ENCODE measurements around the gene FAM83F.

DNA sequence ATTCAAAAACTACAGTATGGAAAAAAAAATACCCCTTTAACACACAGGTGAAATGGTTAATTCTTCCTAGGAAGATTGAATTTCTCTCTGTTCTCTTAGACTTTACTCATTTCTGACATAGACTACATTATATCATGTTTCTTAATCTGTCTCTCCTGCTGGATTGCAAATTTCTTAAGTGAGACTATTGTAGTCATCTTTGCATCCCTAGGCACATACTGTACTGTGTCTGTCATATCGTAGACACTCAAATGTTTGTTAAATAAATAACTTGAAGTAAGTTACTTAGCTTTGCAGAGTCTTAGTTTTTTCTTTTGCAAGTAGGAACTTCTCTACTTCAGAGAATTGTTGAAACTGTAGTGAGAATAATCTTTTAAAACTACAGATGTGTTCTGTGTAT, 58.7 kb downstream of the FAM83F start:
- TF ChIP-seq, protein P1, sequence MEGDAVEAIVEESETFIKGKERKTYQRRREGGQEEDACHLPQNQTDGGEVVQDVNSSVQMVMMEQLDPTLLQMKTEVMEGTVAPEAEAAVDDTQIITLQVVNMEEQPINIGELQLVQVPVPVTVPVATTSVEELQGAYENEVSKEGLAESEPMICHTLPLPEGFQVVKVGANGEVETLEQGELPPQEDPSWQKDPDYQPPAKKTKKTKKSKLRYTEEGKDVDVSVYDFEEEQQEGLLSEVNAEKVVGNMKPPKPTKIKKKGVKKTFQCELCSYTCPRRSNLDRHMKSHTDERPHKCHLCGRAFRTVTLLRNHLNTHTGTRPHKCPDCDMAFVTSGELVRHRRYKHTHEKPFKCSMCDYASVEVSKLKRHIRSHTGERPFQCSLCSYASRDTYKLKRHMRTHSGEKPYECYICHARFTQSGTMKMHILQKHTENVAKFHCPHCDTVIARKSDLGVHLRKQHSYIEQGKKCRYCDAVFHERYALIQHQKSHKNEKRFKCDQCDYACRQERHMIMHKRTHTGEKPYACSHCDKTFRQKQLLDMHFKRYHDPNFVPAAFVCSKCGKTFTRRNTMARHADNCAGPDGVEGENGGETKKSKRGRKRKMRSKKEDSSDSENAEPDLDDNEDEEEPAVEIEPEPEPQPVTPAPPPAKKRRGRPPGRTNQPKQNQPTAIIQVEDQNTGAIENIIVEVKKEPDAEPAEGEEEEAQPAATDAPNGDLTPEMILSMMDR (IDR thresholded peaks at IDR 0.05): no peak
- TF ChIP-seq POLR2A (IDR thresholded peaks at IDR 0.05): no peak
